H1 (cell line): ENCODE results near the gene TCL1A. TPM values are rescaled to one million over a fixed set of nuclear protein-coding genes. Genes with fewer than 3 reads are reported as not detected.
A peak's percentile ranks its signal among the peaks of the same experiment; 100 is the strongest.

Experiments
- CTCF ChIA-PET: fragments of 300-600 bp; sonication (Branson Sonifier 250); formaldehyde crosslinking; loops from one replicate; lab custom pipeline; 2021; ENCODE audit not compliant: partially characterized antibody; lab: Charles Lee
- POLR2A ChIA-PET: fragments of 300-600 bp; sonication (Branson Sonifier 250); formaldehyde crosslinking; loops from one replicate; lab custom pipeline; 2021; ENCODE audit warnings: inconsistent platforms; ENCODE audit not compliant: partially characterized antibody; lab: Charles Lee
- DNase-seq, 2 experiments: peaks; one replicate each; pipeline versions ENCODE4 v3.0.0 to v3.0.0-alpha.2; 2010 to 2022; ENCODE audit warnings: low spot score in 2 of 2, low read depth in 1 of 2, mixed read lengths in 1 of 2
- FAIRE-seq: peaks from 2 replicates; lab custom pipeline; 2011; peaks lifted over from hg19 to GRCh38; lab: Jason Lieb, UNC
- H2AFZ ChIP-seq: 2 replicates; pipeline ENCODE4 v1.8.1; 2012; ENCODE audit warnings: low read length, inconsistent platforms
- H2AK5ac ChIP-seq: 2 replicates; pipeline ENCODE4 v1.6.1; 2013; ENCODE audit warnings: low read depth, low read length
- H2BK120ac ChIP-seq: replicated peaks from 2 replicates; pipeline ENCODE3; 2013; ENCODE audit warnings: low read depth, low read length, inconsistent platforms
- H2BK12ac ChIP-seq: 2 replicates; pipeline ENCODE4 v1.6.1; 2013; ENCODE audit warnings: low read depth, low read length
- H2BK15ac ChIP-seq: 2 replicates; pipeline ENCODE4 v1.6.1; 2013; ENCODE audit warnings: low read length
- H2BK20ac ChIP-seq: 2 replicates; pipeline ENCODE4 v1.6.1; 2013; ENCODE audit warnings: low read length
- H2BK5ac ChIP-seq: 2 replicates; pipeline ENCODE4 v1.6.1; 2013; ENCODE audit warnings: low read depth, low read length
- H3K14ac ChIP-seq: 2 replicates; pipeline ENCODE4 v1.6.1; 2013; ENCODE audit warnings: inconsistent platforms; ENCODE audit not compliant: insufficient read length
- H3K18ac ChIP-seq: 2 replicates; pipeline ENCODE4 v1.6.1; 2013; ENCODE audit warnings: low read length; ENCODE audit errors: extremely low read depth
- H3K23ac ChIP-seq: 2 replicates; pipeline ENCODE4 v1.6.1; 2013; ENCODE audit warnings: inconsistent platforms; ENCODE audit not compliant: insufficient read length
- H3K23me2 ChIP-seq: 2 replicates; pipeline ENCODE4 v1.6.1; 2013; ENCODE audit warnings: low read depth, low read length
- H3K27ac ChIP-seq: 2 replicates; pipeline ENCODE4 v1.6.1; 2011; ENCODE audit warnings: low read depth, low read length, inconsistent platforms
- H3K27me3 ChIP-seq, 4 experiments: replicated peaks in 1 of 4; 1 replicate in 1 of 4; 2 replicates in 3 of 4; pipeline versions ENCODE4 v1.6.1 to v1.8.1; 2011 to 2013; ENCODE audit warnings: low read length in 3 of 4, mild to moderate bottlenecking in 3 of 4, inconsistent platforms in 2 of 4, mixed read lengths in 2 of 4, moderate library complexity in 1 of 4; ENCODE audit not compliant: control insufficient read depth in 3 of 4, insufficient read depth in 3 of 4; ENCODE audit errors: extremely low read depth in 1 of 4
- H3K36me3 ChIP-seq, 4 experiments: 2 replicates each; pipeline versions ENCODE4 v1.6.1 to v1.8.1; 2011 to 2013; ENCODE audit warnings: mild to moderate bottlenecking in 4 of 4, low read length in 3 of 4, moderate library complexity in 2 of 4, control low read depth in 1 of 4, inconsistent platforms in 1 of 4; ENCODE audit not compliant: insufficient read depth in 4 of 4, control insufficient read depth in 2 of 4
- H3K4ac ChIP-seq: replicated peaks from 2 replicates; pipeline ENCODE3; 2013; ENCODE audit warnings: low read length, low read depth, mixed read lengths, inconsistent platforms; ENCODE audit not compliant: insufficient read length
- H3K4me1 ChIP-seq, 4 experiments: replicated peaks in 1 of 4; 1 replicate in 1 of 4; 2 replicates in 3 of 4; pipeline versions ENCODE4 v1.6.1 to v1.8.1; 2011 to 2013; ENCODE audit warnings: low read length in 3 of 4, inconsistent platforms in 2 of 4, mixed read lengths in 1 of 4; ENCODE audit not compliant: insufficient read depth in 4 of 4, control insufficient read depth in 3 of 4
- H3K4me2 ChIP-seq, 2 experiments: 2 replicates each; pipeline versions ENCODE4 v1.6.1 to v1.8.1; 2011 to 2013; ENCODE audit warnings: low read depth in 2 of 2, low read length in 2 of 2, control low read depth in 1 of 2, inconsistent platforms in 1 of 2, mild to moderate bottlenecking in 1 of 2; ENCODE audit not compliant: insufficient read depth in 1 of 2
- H3K4me3 ChIP-seq, 4 experiments: fragments of 200-600, 300-600 bp in 1 of 4; sonication (generic), shearing (Covaris generic), sonication (Bioruptor Twin) in 1 of 4; 2 replicates each; pipeline versions ENCODE4 v1.5.1 to v1.8.1; 2011 to 2016; ENCODE audit warnings: low read length in 4 of 4, low read depth in 3 of 4, control low read depth in 2 of 4, inconsistent platforms in 2 of 4, mild to moderate bottlenecking in 2 of 4, mixed read lengths in 1 of 4, moderate library complexity in 1 of 4; ENCODE audit not compliant: insufficient read depth in 2 of 4; ENCODE audit errors: extremely low read depth in 1 of 4
- H3K56ac ChIP-seq: replicated peaks from 2 replicates; pipeline ENCODE3; 2013; ENCODE audit warnings: low read depth, mild to moderate bottlenecking, mixed read lengths, low read length, inconsistent platforms; ENCODE audit not compliant: insufficient read length
- H3K79me1 ChIP-seq: 2 replicates; pipeline ENCODE4 v1.6.1; 2013; ENCODE audit warnings: low read depth, low read length, control low read depth
- H3K79me2 ChIP-seq, 2 experiments: 2 replicates each; pipeline versions ENCODE4 v1.6.1 to v1.8.1; 2012 to 2013; ENCODE audit warnings: low read length in 2 of 2, mild to moderate bottlenecking in 2 of 2, inconsistent platforms in 1 of 2; ENCODE audit not compliant: insufficient read depth in 2 of 2, control insufficient read depth in 1 of 2
- H3K9ac ChIP-seq, 4 experiments: replicated peaks in 1 of 4; 1 replicate in 1 of 4; 2 replicates in 3 of 4; pipeline versions ENCODE4 v1.6.1 to v1.8.1; 2011 to 2013; ENCODE audit warnings: low read depth in 3 of 4, low read length in 3 of 4, control low read depth in 2 of 4, mild to moderate bottlenecking in 2 of 4, moderate library complexity in 2 of 4, inconsistent platforms in 1 of 4; ENCODE audit errors: extremely low read depth in 1 of 4
- H3K9me3 ChIP-seq, 2 experiments: 2 replicates each; pipeline versions ENCODE4 v1.6.1 to v1.8.1; 2012 to 2013; ENCODE audit warnings: mild to moderate bottlenecking in 2 of 2, moderate library complexity in 2 of 2, control low read depth in 1 of 2, inconsistent platforms in 1 of 2, low read depth in 1 of 2, low read length in 1 of 2, mixed read lengths in 1 of 2; ENCODE audit not compliant: insufficient read depth in 2 of 2
- H4K20me1 ChIP-seq, 2 experiments: replicated peaks in 1 of 2; 2 replicates each; pipeline versions ENCODE3 to v1.8.1; 2011 to 2013; ENCODE audit warnings: inconsistent platforms in 2 of 2, low read length in 2 of 2, mild to moderate bottlenecking in 1 of 2; ENCODE audit not compliant: insufficient read depth in 2 of 2, control insufficient read depth in 1 of 2
- H4K5ac ChIP-seq: 2 replicates; pipeline ENCODE4 v1.6.1; 2013; ENCODE audit warnings: low read length, low read depth, mixed read lengths, inconsistent platforms; ENCODE audit not compliant: insufficient read length
- H4K8ac ChIP-seq: 2 replicates; pipeline ENCODE4 v1.8.0; 2013; ENCODE audit warnings: mild to moderate bottlenecking, moderate library complexity, low read length, inconsistent platforms; ENCODE audit not compliant: insufficient read depth; ENCODE audit errors: extremely low read depth
- H4K91ac ChIP-seq: replicated peaks from 2 replicates; pipeline ENCODE3; 2013; ENCODE audit warnings: low read length, mixed read lengths, inconsistent platforms; ENCODE audit not compliant: insufficient read length
- ASH2L ChIP-seq: fragments of 200-600, 300-600 bp; sonication (generic); IDR thresholded peaks from one replicate; pipeline ENCODE4 v1.7.1; 2017; ENCODE audit warnings: low read length
- CHD1 ChIP-seq: IDR thresholded peaks from 2 replicates; pipeline ENCODE4 v1.6.1; 2012; ENCODE audit warnings: low read depth, low read length, improper control_type of control experiment
- EGR1 ChIP-seq: IDR thresholded peaks from 2 replicates; pipeline ENCODE4 v1.6.1; 2011; ENCODE audit warnings: low read depth, low read length, borderline replicate concordance
- GABPA ChIP-seq: IDR thresholded peaks from 2 replicates; pipeline ENCODE4 v1.6.1; 2011; ENCODE audit warnings: mild to moderate bottlenecking, low read length, moderate library complexity, borderline replicate concordance; ENCODE audit not compliant: insufficient read depth
- NANOG ChIP-seq: IDR thresholded peaks from 2 replicates; pipeline ENCODE4 v1.6.1; 2011; ENCODE audit warnings: low read length, low read depth, mild to moderate bottlenecking, inconsistent platforms; ENCODE audit not compliant: insufficient read depth, poor library complexity, severe bottlenecking
- SUZ12 ChIP-seq: fragments of 200-600 bp; sonication (generic); IDR thresholded peaks from 2 replicates; pipeline ENCODE4 v1.6.1; 2012; ENCODE audit warnings: mild to moderate bottlenecking, inconsistent platforms, low read length, moderate library complexity, mixed read lengths
- WGBS, 2 experiments: shearing (Covaris generic) in 1 of 2; methylation state at CpG; one replicate each; pipeline versions ENCODE4 v1.1.6 to v1.1.7; 2013 to 2015; ENCODE audit warnings: low lambda C conversion rate in 2 of 2, mixed read lengths in 2 of 2, inconsistent platforms in 1 of 2, low coverage in 1 of 2, missing lambda C conversion rate in 1 of 2; ENCODE audit not compliant: insufficient replicate concordance in 2 of 2, insufficient coverage in 1 of 2, insufficient read length in 1 of 2; ENCODE audit errors: extremely low coverage in 1 of 2, missing lambda C conversion rate in 1 of 2; 5-methylcytosine and 5-hydroxymethylcytosine counted together
- polyA plus RNA-seq, 7 experiments: library from polyadenylated mRNA; depleted of rRNA in 3 of 7; stranded (reverse) in 5 of 7; unstranded in 2 of 7; fragments of >200 nt in 5 of 7; fragments of 200-250 nt in 2 of 7; gene quantifications; 1 replicate in 5 of 7; 2 replicates in 1 of 7; 4 replicates in 1 of 7; pipeline versions ENCODE4 v1.2.1 to v1.2.3, GENCODE V29; 2011 to 2013; ENCODE audit warnings: missing spikeins in 2 of 7, mixed read lengths in 2 of 7
- total RNA-seq: library from RNA; stranded (reverse); fragmentation: NEBNext Ultra II Directional; extraction: Animal tissue kit (Norgen Biotek cat#: 25700); gene quantifications from 2 replicates; pipeline ENCODE4 v1.2.1, GENCODE V29; 2021

TCL1A gene
- total and polyA plus RNA-seq, 2 of the 8 experiments (the other 6 are each of a cell fraction or from before 2014, with no cell fraction given), result 0.35 to 7.6 TPM

- Histone ChIP-seq H3K18ac (no peak overlapping the region), H4K91ac (no peak overlapping the region), H3K79me2 (no peaks in the 10 kb centered on the region), H4K8ac (no peak overlapping the region), H3K56ac (no peak overlapping the region), H3K23ac (no peak overlapping the region), H3K36me3 (no peaks in the 10 kb centered on the region), H3K4me1 (peaks cover 0 to 3% (median 1%) of the 10 kb centered on the region in 4 experiments; a peak in 3 of 7 replicates), H2AFZ (no peak overlapping the region), H3K9me3 (no peaks in the 10 kb centered on the region), H2BK20ac (no peak overlapping the region), H3K14ac (no peak overlapping the region), H3K27ac (no peak overlapping the region), H3K79me1 (no peaks in the 10 kb centered on the region), H3K9ac (no peak overlapping the region), H3K4me2 (no peak overlapping the region), H4K20me1 (no peaks in the 10 kb centered on the region), H2AK5ac (no peak overlapping the region), H3K23me2 (no peaks in the 10 kb centered on the region), H2BK5ac (no peak overlapping the region), H4K5ac (no peak overlapping the region), H3K4ac (no peak overlapping the region), H3K27me3 (peaks cover 0 to 7% (median 1%) of the 10 kb centered on the region in 4 experiments; a peak in 4 of 7 replicates), H2BK12ac (0 out of 2 replicates have a peak overlapping the region, but pooled peaks have one; percentile 39), H2BK15ac (0 out of 2 replicates have a peak overlapping the region, but pooled peaks have one; percentile 40), H2BK120ac (no peak overlapping the region), H3K4me3 (no peak overlapping the region)
- POLR2A ChIA-PET, result no interaction called here
- TF ChIP-seq GABPA (no peak), SUZ12 (no peak), EGR1 (no peak), ASH2L (no peak), CHD1 (no peak), NANOG (no peak)
- WGBS, 2 experiments, result 88% methylated on average over 4 of the region's 4 CpGs; no CpG with 5 or more reads in 1 of the 2 experiments
- no peak for DNase-seq
- CTCF ChIA-PET, result interaction anchor here (0.6 to 5.0 kb wide), 11 partner anchors 9 to 390 kb away, joined by 3 to 18 read pairs (median 8); no protein-coding TSS in a partner anchor
- FAIRE-seq, result no peak
Measured at GRCh38 chr14:95692109-95692508, 21.8 kb downstream of the TCL1A start.
